SK-N-MC (cell line): ENCODE results near the gene FAM210A.

ENCODE experiments used
- EZH2 ChIP-seq: fragments of 200-600 bp; sonication (generic); IDR thresholded peaks from one replicate; pipeline ENCODE4 v1.6.1; 2017; ENCODE audit warnings: antibody characterized with exemption
- POLR2AphosphoS5 ChIP-seq: IDR thresholded peaks from 2 replicates; pipeline ENCODE4 v1.6.1; 2012; ENCODE audit warnings: mild to moderate bottlenecking, low read depth, low read length, borderline replicate concordance

- TF ChIP-seq POLR2AphosphoS5 (no peak), EZH2 (no peak)
Observed at GRCh38 chr18:13614641-13615288, 111.6 kb downstream of the FAM210A start.
